ENCODE results near the gene TIAM2. TPM values are rescaled to one million over a fixed set of nuclear protein-coding genes. Genes with fewer than 3 reads are reported as not detected.

Gene TIAM2
- total RNA-seq, 4 donors from 2014 or later: 25.7 to 77.1 (median 56.6) TPM

DNA sequence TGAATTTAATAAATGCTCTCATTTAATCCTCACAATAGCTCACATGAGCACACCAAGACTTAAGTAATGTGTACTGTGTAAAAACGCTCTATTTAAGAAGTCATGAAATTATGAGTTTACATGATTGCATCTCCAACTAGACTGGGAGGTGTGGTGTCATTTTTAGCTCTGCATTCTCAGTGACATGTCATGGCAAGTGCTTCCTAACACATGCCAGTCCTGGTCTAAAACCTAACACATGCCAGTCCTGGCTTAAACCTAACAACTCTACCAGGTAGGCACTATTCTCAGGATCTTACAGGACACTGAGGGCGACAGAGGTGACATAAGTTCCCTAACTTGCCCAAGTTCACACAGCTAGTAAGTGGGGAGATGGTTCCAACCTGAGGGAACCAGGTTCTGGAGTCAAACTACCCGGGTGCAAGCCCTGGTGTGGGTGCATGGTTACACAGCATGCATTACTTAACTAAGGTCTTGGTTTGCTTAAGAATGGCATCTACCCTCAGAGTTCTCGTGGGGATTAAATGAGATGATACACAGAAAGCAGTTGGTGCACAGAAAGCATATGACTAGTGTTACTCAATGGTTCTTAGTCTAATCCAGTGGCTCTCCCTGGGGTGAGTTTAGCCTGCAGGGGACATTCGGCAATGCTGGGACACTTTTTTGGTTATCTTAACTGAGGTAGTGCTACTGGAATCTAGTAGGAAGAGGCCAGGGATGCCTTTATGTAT is 283.4 kb downstream of the TIAM2 start:
- intact Hi-C loops (cut with DNase I; ENCODE audit: low total_unique reads): no loop called here
- H3K27me3 ChIP-seq: no peaks in the 10 kb centered on the region
- no peak for DNase-seq
- no peak overlapping the region for H3K4me3 ChIP-seq
- no peak for TF ChIP-seq POLR2A (IDR thresholded peaks at IDR 0.05)
- TF ChIP-seq, protein P1, sequence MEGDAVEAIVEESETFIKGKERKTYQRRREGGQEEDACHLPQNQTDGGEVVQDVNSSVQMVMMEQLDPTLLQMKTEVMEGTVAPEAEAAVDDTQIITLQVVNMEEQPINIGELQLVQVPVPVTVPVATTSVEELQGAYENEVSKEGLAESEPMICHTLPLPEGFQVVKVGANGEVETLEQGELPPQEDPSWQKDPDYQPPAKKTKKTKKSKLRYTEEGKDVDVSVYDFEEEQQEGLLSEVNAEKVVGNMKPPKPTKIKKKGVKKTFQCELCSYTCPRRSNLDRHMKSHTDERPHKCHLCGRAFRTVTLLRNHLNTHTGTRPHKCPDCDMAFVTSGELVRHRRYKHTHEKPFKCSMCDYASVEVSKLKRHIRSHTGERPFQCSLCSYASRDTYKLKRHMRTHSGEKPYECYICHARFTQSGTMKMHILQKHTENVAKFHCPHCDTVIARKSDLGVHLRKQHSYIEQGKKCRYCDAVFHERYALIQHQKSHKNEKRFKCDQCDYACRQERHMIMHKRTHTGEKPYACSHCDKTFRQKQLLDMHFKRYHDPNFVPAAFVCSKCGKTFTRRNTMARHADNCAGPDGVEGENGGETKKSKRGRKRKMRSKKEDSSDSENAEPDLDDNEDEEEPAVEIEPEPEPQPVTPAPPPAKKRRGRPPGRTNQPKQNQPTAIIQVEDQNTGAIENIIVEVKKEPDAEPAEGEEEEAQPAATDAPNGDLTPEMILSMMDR (IDR thresholded peaks at IDR 0.05): no peak
- peaks cover 0 to 2% of the 10 kb centered on the region in 2 donors for H3K4me1 ChIP-seq
- no peak overlapping the region for H3K27ac ChIP-seq
- H3K9me3 ChIP-seq: no peaks in the 10 kb centered on the region
- no peaks in the 10 kb centered on the region for H3K36me3 ChIP-seq

GRCh38 chr6:155284775-155285174 is 289.7 kb downstream of the TIAM2 start:
- no peak overlapping the region for H3K4me3 ChIP-seq
- no peaks in the 10 kb centered on the region for H3K9me3 ChIP-seq
- no peaks in the 10 kb centered on the region for H3K27me3 ChIP-seq
- H3K4me1 ChIP-seq: no peaks in the 10 kb centered on the region
- no peaks in the 10 kb centered on the region for H3K36me3 ChIP-seq
- DNase-seq: no peak
- intact Hi-C loops (cut with DNase I; ENCODE audit: low total_unique reads): no loop called here
- TF ChIP-seq, protein P1 (IDR thresholded peaks at IDR 0.05): no peak
- no peak for TF ChIP-seq POLR2A (IDR thresholded peaks at IDR 0.05)
- no peak overlapping the region for H3K27ac ChIP-seq

GRCh38 chr6:155287762-155288161 is 292.6 kb downstream of the TIAM2 start:
- H3K27me3 ChIP-seq: no peaks in the 10 kb centered on the region
- intact Hi-C loops (cut with DNase I; ENCODE audit: low total_unique reads): no loop called here
- no peak for TF ChIP-seq POLR2A (IDR thresholded peaks at IDR 0.05)
- TF ChIP-seq, protein P1 (IDR thresholded peaks at IDR 0.05): no peak
- no peak for DNase-seq
- no peaks in the 10 kb centered on the region for H3K9me3 ChIP-seq
- no peaks in the 10 kb centered on the region for H3K4me1 ChIP-seq
- no peak overlapping the region for H3K27ac ChIP-seq
- H3K4me3 ChIP-seq: no peak overlapping the region
- no peaks in the 10 kb centered on the region for H3K36me3 ChIP-seq

GRCh38 chr6:155290491-155290890 is 295.4 kb downstream of the TIAM2 start:
- DNase-seq: no peak
- Histone ChIP-seq H3K27ac (no peak overlapping the region), H3K9me3 (no peaks in the 10 kb centered on the region), H3K36me3 (no peaks in the 10 kb centered on the region), H3K4me1 (no peaks in the 10 kb centered on the region), H3K4me3 (no peak overlapping the region), H3K27me3 (no peaks in the 10 kb centered on the region)
- TF ChIP-seq, protein P1 (IDR thresholded peaks at IDR 0.05): no peak
- no peak for TF ChIP-seq POLR2A (IDR thresholded peaks at IDR 0.05)
- intact Hi-C loops (cut with DNase I; ENCODE audit: low total_unique reads): no loop called here

GRCh38 chr6:155291291-155291690 is 296.2 kb downstream of the TIAM2 start:
- Histone ChIP-seq H3K9me3 (no peaks in the 10 kb centered on the region), H3K27me3 (no peaks in the 10 kb centered on the region), H3K27ac (no peak overlapping the region), H3K36me3 (no peaks in the 10 kb centered on the region), H3K4me1 (no peaks in the 10 kb centered on the region), H3K4me3 (no peak overlapping the region)
- intact Hi-C loops (cut with DNase I; ENCODE audit: low total_unique reads): no loop called here
- no peak for DNase-seq
- TF ChIP-seq POLR2A (IDR thresholded peaks at IDR 0.05): no peak
- TF ChIP-seq, protein P1 (IDR thresholded peaks at IDR 0.05): no peak

Measured in uterus (tissue), 4 donors.